Fibroblast of pulmonary artery (primary cell): Measurements from ENCODE around the gene JARID2.

Experiments
- DNase-seq: peaks from one replicate; pipeline ENCODE4 v3.0.0-alpha.2; 2010; ENCODE audit warnings: low read depth
- H3K4me3 ChIP-seq: replicated peaks from 2 replicates; pipeline ENCODE4 v1.5.1; 2011; ENCODE audit warnings: low read depth, mild to moderate bottlenecking, control low read depth, low read length, moderate library complexity
- TF ChIP-seq, protein P1 (sequence below): IDR thresholded peaks from 2 replicates; pipeline ENCODE4 v1.5.1; 2011; ENCODE audit warnings: mild to moderate bottlenecking, control low read depth, low read length, inconsistent platforms; ENCODE audit errors: missing control alignments

Gene JARID2

DNA sequence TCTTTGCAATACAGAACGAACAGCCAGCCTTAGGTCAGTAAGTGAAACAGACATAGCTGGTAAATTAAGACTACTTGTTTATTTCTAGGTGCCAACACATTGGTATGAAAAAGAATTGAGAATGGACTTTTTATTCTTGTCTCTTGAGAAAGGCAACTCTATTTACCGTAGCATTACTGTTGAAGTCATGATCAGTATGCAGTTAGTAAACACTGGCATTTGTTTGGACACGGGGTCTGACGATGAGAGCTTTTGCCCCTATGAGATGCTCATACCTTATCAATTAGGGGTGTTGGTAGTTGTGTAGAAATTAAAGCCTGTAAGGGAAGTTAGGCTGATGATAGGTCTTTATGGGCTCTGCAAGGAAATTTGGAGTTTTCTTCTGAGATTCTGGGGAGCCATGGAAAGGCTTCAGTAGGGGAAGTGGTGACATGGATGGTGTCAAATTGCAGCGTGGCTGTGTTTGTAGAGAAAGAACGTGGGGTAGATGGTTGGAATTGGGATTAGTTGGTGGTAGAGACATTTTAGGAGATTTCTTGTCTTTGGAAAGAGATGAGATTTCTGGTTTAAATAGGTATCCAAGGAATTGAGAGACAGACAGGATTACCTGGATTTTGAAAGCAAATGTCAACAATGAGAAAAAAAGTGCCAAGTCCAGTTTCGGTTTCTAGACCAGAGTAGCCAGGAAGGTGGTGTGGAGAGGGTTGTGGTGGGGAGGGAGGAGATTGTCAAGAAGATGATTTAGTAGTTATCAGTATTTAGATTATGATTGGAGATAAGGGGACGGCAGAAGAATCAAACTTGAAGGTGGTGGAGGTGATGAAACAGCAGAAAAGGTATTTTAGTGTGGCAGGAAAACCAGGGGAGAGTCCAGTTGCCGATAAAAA, 116.6 kb downstream of the JARID2 start:
- TF ChIP-seq, protein P1, sequence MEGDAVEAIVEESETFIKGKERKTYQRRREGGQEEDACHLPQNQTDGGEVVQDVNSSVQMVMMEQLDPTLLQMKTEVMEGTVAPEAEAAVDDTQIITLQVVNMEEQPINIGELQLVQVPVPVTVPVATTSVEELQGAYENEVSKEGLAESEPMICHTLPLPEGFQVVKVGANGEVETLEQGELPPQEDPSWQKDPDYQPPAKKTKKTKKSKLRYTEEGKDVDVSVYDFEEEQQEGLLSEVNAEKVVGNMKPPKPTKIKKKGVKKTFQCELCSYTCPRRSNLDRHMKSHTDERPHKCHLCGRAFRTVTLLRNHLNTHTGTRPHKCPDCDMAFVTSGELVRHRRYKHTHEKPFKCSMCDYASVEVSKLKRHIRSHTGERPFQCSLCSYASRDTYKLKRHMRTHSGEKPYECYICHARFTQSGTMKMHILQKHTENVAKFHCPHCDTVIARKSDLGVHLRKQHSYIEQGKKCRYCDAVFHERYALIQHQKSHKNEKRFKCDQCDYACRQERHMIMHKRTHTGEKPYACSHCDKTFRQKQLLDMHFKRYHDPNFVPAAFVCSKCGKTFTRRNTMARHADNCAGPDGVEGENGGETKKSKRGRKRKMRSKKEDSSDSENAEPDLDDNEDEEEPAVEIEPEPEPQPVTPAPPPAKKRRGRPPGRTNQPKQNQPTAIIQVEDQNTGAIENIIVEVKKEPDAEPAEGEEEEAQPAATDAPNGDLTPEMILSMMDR, result no peak
- H3K4me3 ChIP-seq, result no peak overlapping the region
- DNase-seq, result no peak

DNA sequence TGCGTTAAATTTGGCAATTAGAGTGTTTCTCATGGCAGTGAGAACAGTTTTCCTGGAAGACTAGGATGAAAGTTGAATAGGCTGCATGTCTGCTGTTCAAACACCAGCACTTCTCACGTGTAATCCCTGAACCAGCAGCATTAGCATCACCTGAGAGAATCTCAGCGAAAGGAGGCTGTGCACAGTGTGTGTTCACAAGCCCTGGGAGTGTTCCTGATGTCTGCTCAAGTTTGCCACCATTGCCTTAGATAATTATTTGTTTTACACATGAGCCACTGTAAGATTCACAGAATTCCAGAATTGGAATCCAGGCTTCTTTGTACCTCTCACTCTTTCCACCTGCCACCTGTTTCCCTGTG, 117.3 kb downstream of the JARID2 start:
- DNase-seq, result no peak
- no peak overlapping the region for H3K4me3 ChIP-seq
- TF ChIP-seq, protein P1, result no peak

DNA sequence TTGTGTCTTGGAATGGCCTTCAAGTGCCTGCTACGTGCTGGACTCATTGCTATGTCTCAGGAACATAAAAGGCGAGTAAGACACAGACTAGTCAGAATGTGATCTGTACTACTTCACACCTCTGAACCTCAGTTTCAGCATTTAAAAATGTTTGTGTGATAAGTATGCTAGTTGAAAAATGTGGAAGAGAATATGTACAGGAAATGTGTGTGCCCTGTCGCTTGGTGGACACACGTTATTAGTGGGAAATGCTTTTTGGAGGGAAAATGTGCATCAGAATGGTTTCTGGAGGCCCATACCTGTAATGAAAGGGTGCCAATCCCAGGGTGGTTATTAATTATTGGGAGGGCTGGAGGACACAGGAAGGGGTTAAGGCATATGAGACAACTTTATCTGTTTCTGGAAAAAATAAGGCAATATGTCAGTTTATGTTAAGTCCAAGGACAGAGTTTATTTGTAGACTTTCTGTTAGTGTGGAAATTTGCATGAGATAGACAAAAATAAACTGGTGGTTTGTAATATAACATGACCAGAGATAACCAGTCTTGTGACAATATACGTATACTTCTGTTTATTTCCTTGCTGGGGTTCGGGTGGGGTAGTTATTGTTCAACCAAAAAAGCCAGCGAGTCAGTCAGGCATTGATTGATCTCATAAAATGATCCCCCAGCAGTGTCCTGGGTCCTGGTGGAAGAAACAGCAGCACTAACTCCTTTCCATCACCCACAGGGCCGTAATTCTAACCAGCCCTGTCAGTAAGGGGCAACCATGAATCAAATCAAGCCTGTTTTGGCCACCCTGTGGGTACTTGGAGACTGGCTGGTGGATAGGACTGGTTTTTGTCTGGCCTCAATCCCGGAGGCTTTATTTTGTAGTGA, 117.9 kb downstream of the JARID2 start:
- TF ChIP-seq, protein P1, result no peak
- no peak for DNase-seq
- H3K4me3 ChIP-seq, result no peak overlapping the region

DNA sequence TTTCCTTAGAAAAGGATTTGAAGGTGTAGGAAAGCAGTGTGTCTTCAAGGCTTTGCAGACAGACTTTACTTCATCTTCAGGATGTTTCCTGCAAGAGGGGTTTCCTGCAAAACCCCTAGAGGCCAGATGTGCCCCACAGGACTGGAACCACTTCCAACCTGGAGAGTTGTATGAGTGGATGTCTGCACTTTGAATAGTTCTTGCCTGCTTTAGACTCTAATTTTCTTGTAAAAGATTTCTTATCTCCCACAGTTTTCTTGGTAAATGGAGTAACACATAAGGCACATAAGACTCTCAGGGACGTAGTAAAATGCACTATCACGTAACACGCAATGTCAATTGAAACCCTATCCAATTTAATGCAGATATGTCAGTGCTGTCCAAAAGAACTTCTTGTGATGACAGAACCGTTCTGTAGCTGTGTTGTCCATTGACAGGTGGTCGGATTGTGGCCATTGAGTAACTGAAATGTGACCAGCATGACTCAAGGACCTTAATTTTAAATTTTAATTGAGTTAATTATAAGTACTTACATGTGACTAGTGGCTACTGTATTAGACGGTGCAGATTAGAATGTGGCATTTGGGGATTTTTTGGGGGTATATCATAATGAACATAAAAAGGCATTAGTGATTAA, 118.7 kb downstream of the JARID2 start:
- H3K4me3 ChIP-seq, result no peak overlapping the region
- TF ChIP-seq, protein P1, result no peak
- no peak for DNase-seq

DNA sequence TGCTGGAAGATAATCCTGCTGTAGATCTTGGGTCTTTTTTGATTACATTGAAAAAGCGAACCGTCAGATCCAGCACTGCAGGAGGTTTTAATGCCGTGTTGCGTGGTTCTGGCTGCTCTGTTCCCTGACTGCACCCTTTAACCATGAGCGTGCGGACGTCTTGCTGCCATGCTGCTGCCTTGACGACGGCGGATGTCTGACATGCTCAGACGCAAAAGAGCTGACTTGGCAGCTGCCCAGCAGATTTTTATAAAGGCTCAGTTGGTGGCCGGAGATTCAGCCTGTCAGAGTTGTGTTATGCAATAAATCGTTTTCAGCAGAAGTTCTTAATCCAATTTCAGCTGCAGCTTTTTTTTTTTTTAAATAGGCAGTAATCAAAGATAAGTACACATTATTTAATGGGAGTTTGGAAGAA, 119.4 kb downstream of the JARID2 start:
- TF ChIP-seq, protein P1, result no peak
- DNase-seq, result peak; percentile 95
- no peak overlapping the region for H3K4me3 ChIP-seq

DNA sequence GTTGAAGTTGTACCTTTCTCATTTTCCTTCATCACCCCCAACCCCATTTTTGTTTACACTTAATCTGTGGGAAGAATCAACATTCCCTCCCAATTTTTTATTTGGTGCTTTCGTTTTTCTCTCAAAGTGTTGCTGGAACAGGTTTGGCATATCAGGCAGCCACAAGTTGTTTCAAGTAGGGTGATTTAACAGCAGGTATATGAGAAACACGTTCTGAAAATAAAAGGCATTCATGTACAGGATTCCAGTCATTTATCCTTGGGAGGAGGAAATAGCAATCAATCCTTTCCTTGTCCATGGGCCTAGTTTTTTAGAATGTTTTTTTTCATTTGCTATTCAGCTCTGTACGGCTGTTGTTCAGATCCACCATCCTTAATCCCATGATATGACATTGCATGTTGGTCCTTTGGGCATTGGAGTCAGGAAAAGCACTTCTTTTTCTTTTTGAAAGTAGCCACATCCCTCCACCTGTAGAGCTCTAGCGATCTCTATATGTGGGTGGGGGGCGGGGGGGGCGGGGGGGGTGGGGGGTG, 120.2 kb downstream of the JARID2 start:
- TF ChIP-seq, protein P1, result no peak
- DNase-seq, result no peak
- H3K4me3 ChIP-seq, result no peak overlapping the region
